Tibial nerve (tissue), 4 donors: ENCODE results near the gene KIZ. TPM values are rescaled to one million over a fixed set of nuclear protein-coding genes. Genes with fewer than 3 reads are reported as not detected.
A peak's percentile ranks its signal among the peaks of the same experiment; 100 is the strongest.

Experiments
- DNase-seq, 2 donors: peaks; one replicate each; pipeline ENCODE4 v3.0.0-alpha.2; 2019; ENCODE audit warnings: low spot score in 2 of 2
- H3K27ac ChIP-seq, 4 donors: fragments of 200-600 bp; sonication (generic) in 3 of 4; one replicate each; pipeline ENCODE4 v1.5.1; 2017 to 2019; ENCODE audit warnings: mild to moderate bottlenecking in 1 of 4
- H3K27me3 ChIP-seq, 2 donors: fragments of 200-600 bp; sonication (generic) in 1 of 2; one replicate each; pipeline versions ENCODE4 v1.5.1 to v1.6.0; 2017 to 2019
- H3K36me3 ChIP-seq, 3 donors: fragments of 200-600 bp; sonication (generic); one replicate each; pipeline ENCODE4 v1.5.1; 2018 to 2019
- H3K4me1 ChIP-seq, 4 donors: fragments of 200-600 bp; sonication (generic) in 3 of 4; one replicate each; pipeline ENCODE4 v1.5.1; 2017 to 2019
- H3K4me3 ChIP-seq, 4 donors: fragments of 200-600 bp; sonication (generic) in 3 of 4; one replicate each; pipeline ENCODE4 v1.5.1; 2017 to 2019; ENCODE audit warnings: mild to moderate bottlenecking in 1 of 4, moderate library complexity in 1 of 4
- H3K9me3 ChIP-seq, 4 donors: fragments of 200-600 bp; sonication (generic) in 3 of 4; one replicate each; pipeline ENCODE4 v1.5.1; 2017 to 2019
- CTCF ChIP-seq, 5 experiments: fragments of 200-600 bp in 3 of 5; fragments of 450-650 bp in 2 of 5; sonication (generic) in 3 of 5; IDR thresholded peaks; one replicate each; pipeline ENCODE4 v1.5.1; 2016 to 2019; ENCODE audit warnings: antibody characterized with exemption in 5 of 5, mild to moderate bottlenecking in 3 of 5, moderate library complexity in 2 of 5
- EP300 ChIP-seq, 2 donors: sonication (generic); formaldehyde crosslinking; IDR thresholded peaks; one replicate each; pipeline ENCODE4 v1.6.1; 2017; ENCODE audit warnings: antibody characterized with exemption in 2 of 2, mild to moderate bottlenecking in 1 of 2
- POLR2A ChIP-seq, 2 donors: fragments of 450-650 bp; IDR thresholded peaks; one replicate each; pipeline ENCODE4 v1.6.1; 2017; ENCODE audit warnings: antibody characterized with exemption in 2 of 2, mild to moderate bottlenecking in 2 of 2, moderate library complexity in 2 of 2
- WGBS, 2 donors: methylation state at CpG; one replicate each; pipeline ENCODE4 v1.1.5; 2018; 5-methylcytosine and 5-hydroxymethylcytosine counted together
- total RNA-seq, 4 donors: library from RNA; depleted of rRNA; stranded (reverse); fragments of >200 nt; gene quantifications; one replicate each; pipeline ENCODE4 v1.1.0, GENCODE V29; 2016

The KIZ gene
- total RNA-seq, 4 donors from 2014 or later: 19.8 to 58.6 (median 54.9) TPM

GRCh38 chr20:21124190-21124589 is 1.7 kb upstream of the KIZ start:
- H3K4me3 ChIP-seq: no peak overlapping the region
- peaks cover 0 to 1% of the 10 kb centered on the region in 2 donors for H3K27me3 ChIP-seq
- DNase-seq: no peak
- H3K9me3 ChIP-seq: no peaks in the 10 kb centered on the region
- TF ChIP-seq POLR2A (IDR thresholded peaks at IDR 0.05): no peak
- TF ChIP-seq CTCF (IDR thresholded peaks at IDR 0.05): no peak
- TF ChIP-seq EP300 (IDR thresholded peaks at IDR 0.05): no peak
- WGBS, 2 donors: 91 to 92% methylated on average over 3 of the region's 3 CpGs
- H3K36me3 ChIP-seq: no peaks in the 10 kb centered on the region
- H3K4me1 ChIP-seq: peaks cover 0 to 18% (median 3%) of the 10 kb centered on the region in 4 donors
- H3K27ac ChIP-seq: no peak overlapping the region

GRCh38 chr20:21125072-21125848 is 622 bp upstream of the KIZ start:
- H3K27me3 ChIP-seq: no peaks in the 10 kb centered on the region
- H3K9me3 ChIP-seq: no peaks in the 10 kb centered on the region
- H3K4me1 ChIP-seq: peaks cover 0 to 18% (median 3%) of the 10 kb centered on the region in 4 donors
- H3K4me3 ChIP-seq: peak overlapping the region; percentile 39 to 96 (median 76)
- H3K27ac ChIP-seq: peak overlapping the region in 3 of 4 donors; percentile 60 to 92 (median 76)
- WGBS, 2 donors: 4 to 5% methylated on average over 25 of the region's 25 CpGs
- TF ChIP-seq CTCF (IDR thresholded peaks at IDR 0.05) (no peak), POLR2A (IDR thresholded peaks at IDR 0.05) (no peak), EP300 (IDR thresholded peaks at IDR 0.05) (no peak)
- no peaks in the 10 kb centered on the region for H3K36me3 ChIP-seq
- DNase-seq: no peak

GRCh38 chr20:21126581-21126870 is 644 bp downstream of the KIZ start:
- H3K36me3 ChIP-seq: peaks cover 0 to 9% (median 0%) of the 10 kb centered on the region in 3 donors
- TF ChIP-seq EP300 (IDR thresholded peaks at IDR 0.05) (no peak), POLR2A (IDR thresholded peaks at IDR 0.05) (no peak), CTCF (IDR thresholded peaks at IDR 0.05) (no peak)
- no peaks in the 10 kb centered on the region for H3K9me3 ChIP-seq
- H3K4me3 ChIP-seq: peak overlapping the region; percentile 71 to 96 (median 76)
- DNase-seq: peak in 1 of 2 donors; percentile 10
- peaks cover 0 to 18% (median 3%) of the 10 kb centered on the region in 4 donors for H3K4me1 ChIP-seq
- WGBS, 2 donors: 6 to 9% methylated on average over 8 of the region's 8 CpGs
- no peaks in the 10 kb centered on the region for H3K27me3 ChIP-seq
- H3K27ac ChIP-seq: peak overlapping the region; percentile 71 to 92 (median 86)

GRCh38 chr20:21127201-21127981 is 1.5 kb downstream of the KIZ start:
- H3K4me1 ChIP-seq: peaks cover 0 to 18% (median 3%) of the 10 kb centered on the region in 4 donors
- no peak for DNase-seq
- no peaks in the 10 kb centered on the region for H3K27me3 ChIP-seq
- no peak overlapping the region for H3K27ac ChIP-seq
- no peak overlapping the region for H3K4me3 ChIP-seq
- peaks cover 0 to 18% (median 2%) of the 10 kb centered on the region in 3 donors for H3K36me3 ChIP-seq
- 83 to 86% methylated on average over 5 of the region's 5 CpGs for WGBS, 2 donors
- TF ChIP-seq POLR2A (IDR thresholded peaks at IDR 0.05): no peak
- TF ChIP-seq EP300 (IDR thresholded peaks at IDR 0.05): no peak
- no peak for TF ChIP-seq CTCF (IDR thresholded peaks at IDR 0.05)
- H3K9me3 ChIP-seq: no peaks in the 10 kb centered on the region

- H3K9me3 ChIP-seq: no peaks in the 10 kb centered on the region
- H3K27me3 ChIP-seq: no peaks in the 10 kb centered on the region
- H3K4me1 ChIP-seq: peaks cover 0 to 17% (median 3%) of the 10 kb centered on the region in 4 donors
- WGBS, 2 donors: 78 to 83% methylated on average over 5 of the region's 5 CpGs
- DNase-seq: no peak
- H3K4me3 ChIP-seq: no peak overlapping the region
- TF ChIP-seq POLR2A (IDR thresholded peaks at IDR 0.05): no peak
- no peak for TF ChIP-seq EP300 (IDR thresholded peaks at IDR 0.05)
- TF ChIP-seq CTCF (IDR thresholded peaks at IDR 0.05): no peak
- H3K27ac ChIP-seq: no peak overlapping the region
- H3K36me3 ChIP-seq: peaks cover 0 to 37% (median 2%) of the 10 kb centered on the region in 3 donors
Observed at GRCh38 chr20:21129861-21130260, 4.0 kb downstream of the KIZ start.
